Upper lobe of left lung (tissue), 6 donors: Measurements from ENCODE around the gene MANSC1. TPM values are rescaled to one million over a fixed set of nuclear protein-coding genes. Genes with fewer than 3 reads are reported as not detected.
A peak's percentile ranks its signal among the peaks of the same experiment; 100 is the strongest.

ENCODE experiments used
- ATAC-seq, 2 donors: fragments of 200-7000 bp; cut with Tn5 transposase; one replicate each; pipeline ENCODE4 v1.9.1; 2022; ENCODE audit warnings: mild to moderate bottlenecking in 2 of 2, moderate library complexity in 2 of 2; ENCODE audit not compliant: low FRiP score in 2 of 2
- DNase-seq, 2 donors: peaks; one replicate each; pipeline ENCODE4 v3.0.0-alpha.2; 2019 to 2020
- H3K27ac ChIP-seq, 4 donors: fragments of 200-600 bp; sonication (generic); one replicate each; pipeline ENCODE4 v1.5.1; 2016 to 2019
- H3K27me3 ChIP-seq, 4 donors: fragments of 200-600 bp; sonication (generic); one replicate each; pipeline ENCODE4 v1.5.1; 2017 to 2019
- H3K36me3 ChIP-seq, 4 donors: fragments of 200-600 bp; sonication (generic); one replicate each; pipeline ENCODE4 v1.5.1; 2016 to 2019
- H3K4me1 ChIP-seq, 4 donors: fragments of 200-600 bp; sonication (generic); one replicate each; pipeline ENCODE4 v1.5.1; 2018 to 2019
- H3K4me3 ChIP-seq, 4 donors: fragments of 200-600 bp; sonication (generic); one replicate each; pipeline ENCODE4 v1.5.1; 2017 to 2019; ENCODE audit warnings: mild to moderate bottlenecking in 2 of 4, moderate library complexity in 1 of 4
- H3K9me3 ChIP-seq, 4 donors: fragments of 200-600 bp; sonication (generic); one replicate each; pipeline ENCODE4 v1.5.1; 2018 to 2019
- CTCF ChIP-seq, 6 experiments: fragments of 450-650 bp in 4 of 6; fragments of 200-600 bp in 2 of 6; sonication (generic) in 2 of 6; IDR thresholded peaks; one replicate each; pipeline ENCODE4 v1.5.1; 2016 to 2019; ENCODE audit warnings: antibody characterized with exemption in 6 of 6
- EP300 ChIP-seq, 4 donors: sonication (generic); formaldehyde crosslinking; IDR thresholded peaks; one replicate each; pipeline ENCODE4 v1.5.1; 2017; ENCODE audit warnings: antibody characterized with exemption in 4 of 4, control low read depth in 2 of 4
- POLR2A ChIP-seq, 4 donors: fragments of 450-650 bp; IDR thresholded peaks; one replicate each; pipeline ENCODE4 v1.5.1; 2016 to 2017; ENCODE audit warnings: antibody characterized with exemption in 4 of 4, mild to moderate bottlenecking in 2 of 4
- POLR2AphosphoS5 ChIP-seq, 2 donors: sonication (generic); formaldehyde crosslinking; IDR thresholded peaks; one replicate each; pipeline ENCODE4 v1.5.1; 2017; ENCODE audit warnings: antibody characterized with exemption in 2 of 2
- WGBS, 2 donors: methylation state at CpG; one replicate each; pipeline ENCODE4 v1.1.5; 2017 to 2018; 5-methylcytosine and 5-hydroxymethylcytosine counted together
- total RNA-seq, 6 donors: library from RNA; depleted of rRNA in 4 of 6; stranded (reverse); fragments of >200 nt in 4 of 6; gene quantifications; one replicate each; pipeline versions ENCODE4 v1.1.0 to v1.2.1, GENCODE V29; 2016 to 2021
- donor health status: DM: no; HTN: no; CAD: no; lungs with moderate emphysema.
- donor health status: DM: no; HTN: yes; CAD: no; lungs with severe emphysema.

MANSC1 gene
- total RNA-seq, 6 donors from 2014 or later: 2.1 to 25.2 (median 14.0) TPM

DNA sequence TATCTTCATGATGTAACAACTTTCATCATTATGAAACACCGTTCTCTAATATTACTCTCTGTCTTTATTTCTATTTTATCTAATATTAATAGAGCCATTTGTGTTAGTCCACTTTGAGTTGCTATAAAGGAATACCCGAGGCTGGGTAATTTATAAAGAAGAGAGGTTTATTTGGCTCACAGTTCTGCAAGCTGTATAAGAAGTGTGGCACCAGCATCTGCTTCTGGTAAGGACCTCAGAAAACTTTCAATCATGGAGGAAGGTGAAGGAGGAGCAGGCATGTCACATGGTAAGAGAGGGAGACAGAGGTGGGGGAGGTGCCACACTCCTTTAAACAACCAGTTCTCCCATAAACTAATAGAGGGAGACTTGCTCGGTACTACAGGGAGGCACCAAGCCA is 31.9 kb upstream of the MANSC1 start:
- ATAC-seq: no peak
- 96 to 97% methylated on average over 3 of the region's 3 CpGs for WGBS, 2 donors
- DNase-seq: no peak
- peaks cover 0 to 4% (median 0%) of the 10 kb centered on the region in 4 donors for H3K36me3 ChIP-seq
- TF ChIP-seq EP300 (IDR thresholded peaks at IDR 0.05) (no peak), POLR2A (IDR thresholded peaks at IDR 0.05) (no peak), CTCF (IDR thresholded peaks at IDR 0.05) (no peak), POLR2AphosphoS5 (IDR thresholded peaks at IDR 0.05) (no peak)
- no peak overlapping the region for H3K4me3 ChIP-seq
- no peak overlapping the region for H3K27ac ChIP-seq
- peaks cover 3 to 24% (median 16%) of the 10 kb centered on the region in 4 donors for H3K4me1 ChIP-seq
- no peaks in the 10 kb centered on the region for H3K27me3 ChIP-seq
- H3K9me3 ChIP-seq: no peaks in the 10 kb centered on the region

GRCh38 chr12:12380949-12381593 is 31.0 kb upstream of the MANSC1 start:
- Histone ChIP-seq H3K36me3 (peaks cover 0 to 4% (median 0%) of the 10 kb centered on the region in 4 donors), H3K9me3 (no peaks in the 10 kb centered on the region), H3K27ac (peak overlapping the region in 1 of 4 donors; percentile 66), H3K4me1 (peaks cover 3 to 27% (median 19%) of the 10 kb centered on the region in 4 donors), H3K4me3 (no peak overlapping the region), H3K27me3 (no peaks in the 10 kb centered on the region)
- no peak for TF ChIP-seq CTCF (IDR thresholded peaks at IDR 0.05)
- TF ChIP-seq EP300 (IDR thresholded peaks at IDR 0.05): no peak
- no peak for TF ChIP-seq POLR2A (IDR thresholded peaks at IDR 0.05)
- no peak for TF ChIP-seq POLR2AphosphoS5 (IDR thresholded peaks at IDR 0.05)
- ATAC-seq: no peak
- 94 to 99% methylated on average over 6 of the region's 6 CpGs for whole genome bisulfite sequencing, 2 donors
- DNase-seq: no peak

GRCh38 chr12:12379831-12380730 is 30.0 kb upstream of the MANSC1 start:
- DNase-seq (no peak), ATAC-seq (peak; percentile 51 to 80)
- Histone ChIP-seq H3K9me3 (no peaks in the 10 kb centered on the region), H3K4me1 (peaks cover 3 to 27% (median 19%) of the 10 kb centered on the region in 4 donors), H3K36me3 (peaks cover 0 to 2% (median 0%) of the 10 kb centered on the region in 4 donors), H3K27ac (peak overlapping the region; percentile 34 to 66 (median 54)), H3K27me3 (no peaks in the 10 kb centered on the region), H3K4me3 (no peak overlapping the region)
- 50 to 55% methylated on average over 4 of the region's 4 CpGs for WGBS, 2 donors
- peak in 2 of 4 donors; percentile 18 to 37 for TF ChIP-seq POLR2A (IDR thresholded peaks at IDR 0.05)
- TF ChIP-seq EP300 (IDR thresholded peaks at IDR 0.05): no peak

DNA sequence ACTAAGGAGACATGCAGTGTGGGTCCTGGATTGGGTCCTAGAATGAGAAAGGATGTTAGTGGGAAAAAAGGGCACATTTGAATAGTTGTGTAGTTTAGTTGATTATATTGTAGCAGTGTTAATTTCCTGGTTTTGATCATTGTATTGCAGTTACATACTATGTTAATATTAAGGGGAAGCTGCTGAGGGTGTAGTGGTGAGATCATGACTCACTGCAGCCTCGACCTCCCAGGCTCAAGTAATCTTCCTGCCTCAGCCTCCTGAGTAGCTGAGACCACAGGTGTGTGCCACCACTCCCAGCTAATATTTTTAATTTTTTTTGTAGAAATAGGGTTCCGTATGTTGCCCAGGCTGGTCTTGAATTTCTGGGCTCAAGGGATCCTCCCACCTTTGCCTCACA is 28.6 kb upstream of the MANSC1 start:
- TF ChIP-seq CTCF (IDR thresholded peaks at IDR 0.05) (no peak), POLR2AphosphoS5 (IDR thresholded peaks at IDR 0.05) (no peak), EP300 (IDR thresholded peaks at IDR 0.05) (no peak), POLR2A (IDR thresholded peaks at IDR 0.05) (no peak)
- DNase-seq (peak in 1 of 2 donors; percentile 29), ATAC-seq (no peak)
- Histone ChIP-seq H3K27me3 (no peaks in the 10 kb centered on the region), H3K36me3 (no peaks in the 10 kb centered on the region), H3K4me1 (peaks cover 3 to 26% (median 17%) of the 10 kb centered on the region in 4 donors), H3K27ac (no peak overlapping the region), H3K4me3 (no peak overlapping the region), H3K9me3 (no peaks in the 10 kb centered on the region)
- 74 to 84% methylated on average over 2 of the region's 2 CpGs for WGBS, 2 donors
